Dedifferentiated amniotic fluid mesenchymal stem cell (primary cell): ENCODE measurements around the gene CACNA1G.

Experiments used
- DNase-seq: peaks from one replicate; pipeline ENCODE4 v3.0.0-alpha.2; 2016; ENCODE audit errors: extremely low spot score

Gene CACNA1G

DNA sequence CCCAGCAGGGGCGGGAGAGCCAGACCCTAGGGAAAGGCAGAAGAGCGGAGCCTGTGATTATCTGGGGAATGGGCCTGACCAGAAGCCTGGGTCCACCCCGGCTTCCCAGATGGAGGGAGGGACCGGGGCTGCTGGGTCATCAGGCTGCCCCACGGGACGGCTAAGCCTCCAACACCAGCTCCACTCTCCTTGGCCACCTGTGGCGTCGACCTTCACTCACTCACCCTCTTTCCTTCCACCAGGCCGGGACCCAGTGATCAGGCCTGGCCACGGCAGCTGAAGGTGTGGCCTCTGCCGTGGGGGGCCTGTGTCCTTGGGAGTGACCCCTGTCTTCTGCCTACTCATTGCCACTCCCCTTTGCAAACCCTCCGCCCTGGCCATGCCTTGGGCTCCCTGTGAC, 51.8 kb downstream of the CACNA1G start:
- DNase-seq, result no peak

- DNase-seq, result no peak
Observed at GRCh38 chr17:50613007-50613992, 52.8 kb downstream of the CACNA1G start.

DNA sequence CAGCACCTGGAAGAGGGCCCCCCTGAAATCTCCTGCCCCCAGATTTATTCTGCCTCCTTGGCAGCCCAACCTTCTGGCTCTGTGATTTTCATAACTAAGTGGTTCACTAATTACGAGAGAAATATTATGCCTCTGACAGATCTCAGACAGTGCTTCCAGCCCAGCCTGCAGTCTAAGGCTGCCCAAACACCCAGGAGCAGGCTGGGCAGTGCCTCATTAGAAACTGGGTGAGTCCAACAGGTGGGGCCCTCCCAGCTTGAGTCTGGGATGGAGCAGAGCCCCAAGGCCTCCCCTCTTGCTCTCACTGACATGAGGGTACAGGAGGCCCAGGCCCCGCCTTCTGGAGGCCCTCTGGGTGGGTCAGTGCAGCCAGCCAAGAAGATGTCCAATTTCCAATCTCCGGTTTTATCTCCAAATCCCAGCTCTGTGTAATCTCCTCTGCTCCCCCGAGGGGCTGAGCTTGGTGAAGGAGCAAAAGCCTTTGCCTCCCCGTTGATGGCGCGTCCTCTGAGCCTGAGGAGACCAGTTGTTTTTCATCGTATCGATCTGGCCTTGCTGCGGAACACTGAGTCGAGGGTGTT, 54.0 kb downstream of the CACNA1G start:
- DNase-seq, result no peak

GRCh38 chr17:50615828-50616227, 55.3 kb downstream of the CACNA1G start:
- DNase-seq, result no peak

- DNase-seq, result no peak
Observed at GRCh38 chr17:50618300-50618699, 57.8 kb downstream of the CACNA1G start.

DNA sequence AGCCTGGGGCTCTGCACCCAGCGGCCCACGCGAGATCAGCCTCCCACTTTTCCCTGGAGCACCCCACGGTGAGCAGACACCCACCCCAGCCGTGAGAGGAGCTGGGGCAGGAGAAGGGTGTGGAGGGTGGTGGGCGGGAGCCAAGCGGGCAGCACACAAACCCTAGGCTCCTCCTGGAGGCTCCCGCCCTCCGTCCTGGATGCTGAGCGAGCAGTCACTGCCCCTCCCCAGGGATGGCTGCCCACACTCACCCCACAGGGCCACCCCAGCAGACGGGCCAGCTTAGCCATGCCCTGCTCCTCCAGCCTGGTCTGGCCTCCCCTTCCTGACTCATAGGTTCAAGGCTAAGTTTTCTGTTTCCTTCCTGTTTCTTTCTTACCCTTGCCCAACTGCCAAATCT, 58.4 kb downstream of the CACNA1G start:
- DNase-seq, result no peak

DNA sequence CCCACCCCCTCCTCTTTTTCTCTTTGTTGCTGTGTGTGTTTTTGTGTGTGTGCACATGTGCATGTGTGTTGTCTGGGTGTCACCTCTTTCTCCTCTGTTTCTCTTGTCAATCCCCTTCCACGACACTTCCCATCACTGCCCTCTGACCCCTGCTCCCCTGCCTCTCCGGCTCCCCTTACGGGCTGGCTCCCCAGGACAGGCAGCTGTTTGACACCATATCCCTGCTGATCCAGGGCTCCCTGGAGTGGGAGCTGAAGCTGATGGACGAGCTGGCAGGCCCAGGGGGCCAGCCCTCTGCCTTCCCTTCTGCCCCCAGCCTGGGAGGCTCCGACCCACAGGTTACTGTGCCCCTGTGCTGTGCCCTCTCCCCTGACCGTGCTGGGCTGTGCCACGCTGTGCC, 59.0 kb downstream of the CACNA1G start:
- DNase-seq, result no peak

DNA sequence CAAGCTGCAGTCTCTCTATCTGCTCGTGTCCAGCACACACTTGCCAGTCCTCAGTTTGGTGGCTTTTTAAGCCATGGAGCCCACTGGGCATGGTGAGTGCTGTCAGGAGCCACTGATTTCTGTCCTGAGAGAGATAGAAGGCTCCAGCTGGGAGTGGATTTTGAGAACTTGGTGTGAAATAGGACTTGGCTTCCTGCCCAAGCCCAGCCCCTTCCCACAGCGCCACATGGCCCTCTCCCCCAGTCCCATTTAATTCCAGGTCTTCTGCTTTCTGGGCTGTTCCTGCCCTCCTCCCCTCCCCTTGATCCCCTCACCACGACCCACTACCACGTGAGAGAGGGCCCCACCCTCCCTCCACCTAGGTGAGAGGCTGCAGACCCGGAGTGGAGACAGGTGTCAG, 59.7 kb downstream of the CACNA1G start:
- DNase-seq, result no peak

GRCh38 chr17:50620858-50621257, 60.3 kb downstream of the CACNA1G start:
- no peak for DNase-seq

GRCh38 chr17:50621574-50622031, 61.1 kb downstream of the CACNA1G start:
- DNase-seq, result no peak

- DNase-seq, result no peak
Observed at GRCh38 chr17:50624321-50624934, 63.9 kb downstream of the CACNA1G start.

GRCh38 chr17:50625032-50625871, 64.7 kb downstream of the CACNA1G start:
- DNase-seq, result no peak

DNA sequence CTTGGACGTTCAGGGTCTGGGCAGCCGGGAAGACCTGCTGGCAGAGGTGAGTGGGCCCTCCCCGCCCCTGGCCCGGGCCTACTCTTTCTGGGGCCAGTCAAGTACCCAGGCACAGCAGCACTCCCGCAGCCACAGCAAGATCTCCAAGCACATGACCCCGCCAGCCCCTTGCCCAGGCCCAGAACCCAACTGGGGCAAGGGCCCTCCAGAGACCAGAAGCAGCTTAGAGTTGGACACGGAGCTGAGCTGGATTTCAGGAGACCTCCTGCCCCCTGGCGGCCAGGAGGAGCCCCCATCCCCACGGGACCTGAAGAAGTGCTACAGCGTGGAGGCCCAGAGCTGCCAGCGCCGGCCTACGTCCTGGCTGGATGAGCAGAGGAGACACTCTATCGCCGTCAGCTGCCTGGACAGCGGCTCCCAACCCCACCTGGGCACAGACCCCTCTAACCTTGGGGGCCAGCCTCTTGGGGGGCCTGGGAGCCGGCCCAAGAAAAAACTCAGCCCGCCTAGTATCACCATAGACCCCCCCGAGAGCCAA, 65.6 kb downstream of the CACNA1G start:
- DNase-seq, result peak; percentile 43

GRCh38 chr17:50627036-50627781, 66.7 kb downstream of the CACNA1G start:
- no peak for DNase-seq

- DNase-seq, result no peak
Observed at GRCh38 chr17:50627782-50628601, 67.5 kb downstream of the CACNA1G start.

- DNase-seq, result no peak
Observed at GRCh38 chr17:50629902-50630301, 69.4 kb downstream of the CACNA1G start.

DNA sequence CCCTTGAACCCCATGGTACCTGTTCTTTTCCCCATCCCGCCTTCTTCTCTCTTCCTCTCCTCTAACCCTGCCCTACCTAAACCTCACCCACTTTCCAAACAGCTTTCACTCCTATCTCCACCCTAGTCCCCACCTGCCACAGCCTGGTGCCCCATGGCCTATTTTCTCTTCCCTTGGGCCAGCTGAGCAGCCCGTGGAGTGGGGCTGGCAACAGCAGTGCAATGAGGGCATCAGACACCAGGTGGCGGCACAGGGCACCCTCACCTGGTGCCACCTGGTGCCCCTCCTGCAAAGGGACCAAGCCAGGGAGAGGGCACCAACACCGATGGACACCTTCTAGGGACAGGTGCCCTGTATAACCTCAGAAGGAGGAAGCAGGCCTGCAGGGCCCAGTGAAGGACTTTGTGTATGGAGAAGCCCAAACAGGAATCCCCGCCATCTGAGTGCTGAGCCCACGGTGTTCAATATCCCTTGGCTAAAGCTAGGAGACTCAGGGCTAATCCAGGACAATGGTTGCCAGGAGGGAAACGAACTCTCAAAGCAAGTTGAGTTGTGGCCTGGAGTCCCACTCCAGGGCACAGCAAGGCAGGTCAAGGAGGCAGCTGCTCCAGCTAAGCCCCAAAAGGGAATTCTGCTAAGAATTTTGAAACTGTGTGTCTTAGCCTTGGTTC, 70.1 kb downstream of the CACNA1G start:
- no peak for DNase-seq

DNA sequence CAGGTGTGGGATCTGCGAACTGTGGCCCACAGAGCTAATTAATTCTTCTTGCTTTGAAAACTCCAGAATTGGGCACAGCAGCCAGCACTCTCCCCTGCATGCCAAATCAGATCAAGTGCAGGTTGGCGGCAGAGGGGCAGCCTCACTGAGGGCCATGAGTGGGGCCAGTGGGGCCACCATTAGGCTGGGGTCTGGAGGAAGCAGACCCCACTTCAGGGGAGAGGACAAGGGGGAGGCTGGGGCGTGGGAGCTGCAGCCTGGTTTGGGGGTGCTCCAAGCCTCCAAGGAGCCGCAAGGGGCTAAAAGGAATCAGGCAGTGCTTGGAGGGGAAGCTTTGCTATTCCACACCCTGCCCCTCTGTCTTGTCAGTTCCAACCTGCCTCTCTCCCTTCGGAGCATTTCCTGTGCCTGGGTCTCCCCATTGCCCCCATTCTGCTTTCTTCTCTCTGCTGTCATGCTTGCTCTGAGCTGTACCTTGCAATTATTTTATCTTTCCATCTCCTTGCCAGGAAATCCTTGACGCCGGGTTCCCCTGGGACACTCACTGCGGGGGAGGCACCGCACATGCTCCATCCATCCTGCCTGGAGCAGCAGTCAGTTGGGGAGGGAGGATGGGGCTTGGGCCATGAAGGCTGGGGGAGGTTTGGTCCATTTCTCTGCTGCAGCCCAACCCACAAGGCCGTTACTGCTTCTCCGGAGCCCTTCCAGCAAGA, 70.8 kb downstream of the CACNA1G start:
- no peak for DNase-seq
